CD4-positive, alpha-beta T cell treated with Interleukin-15 for 1 hour (primary cell): Measurements from ENCODE around the gene DDX1.

ENCODE experiments used
- DNase-seq: peaks from one replicate; pipeline ENCODE4 v3.0.0-alpha.2; 2020

Gene DDX1

DNA sequence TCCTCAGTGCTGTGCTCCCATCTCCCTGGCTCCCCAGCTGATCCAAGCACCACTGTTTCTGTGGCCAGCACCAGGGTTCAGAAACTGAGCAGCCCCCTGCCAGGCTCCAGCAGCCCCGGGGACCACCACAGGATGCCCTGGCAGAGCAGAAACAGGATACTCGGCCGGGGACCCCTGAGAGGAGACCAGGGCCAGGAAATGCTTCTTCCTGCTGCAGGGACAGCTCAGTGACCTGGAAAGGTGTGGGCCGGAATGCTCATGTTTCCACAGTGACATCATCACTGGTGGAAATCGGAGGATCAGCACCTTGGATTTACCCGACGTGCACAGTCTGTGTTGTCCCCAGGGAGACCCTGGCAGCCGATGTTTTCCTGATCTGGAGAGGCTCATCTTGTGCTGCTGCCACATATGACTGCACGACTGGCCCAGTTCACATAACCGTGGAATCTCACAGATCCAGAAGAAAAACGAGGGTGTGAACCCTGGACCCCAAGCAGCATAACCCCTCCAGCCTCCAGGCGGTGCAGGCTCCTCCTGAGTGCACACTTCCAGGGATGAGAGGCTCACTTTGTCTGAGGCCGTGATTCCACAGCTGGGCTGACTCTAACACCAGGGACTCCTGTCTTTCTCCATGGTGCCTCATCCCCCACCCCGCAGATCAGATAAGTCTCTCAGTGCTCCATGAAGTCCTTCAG lies 58.0 kb downstream of the DDX1 start:
- no peak for DNase-seq

DNA sequence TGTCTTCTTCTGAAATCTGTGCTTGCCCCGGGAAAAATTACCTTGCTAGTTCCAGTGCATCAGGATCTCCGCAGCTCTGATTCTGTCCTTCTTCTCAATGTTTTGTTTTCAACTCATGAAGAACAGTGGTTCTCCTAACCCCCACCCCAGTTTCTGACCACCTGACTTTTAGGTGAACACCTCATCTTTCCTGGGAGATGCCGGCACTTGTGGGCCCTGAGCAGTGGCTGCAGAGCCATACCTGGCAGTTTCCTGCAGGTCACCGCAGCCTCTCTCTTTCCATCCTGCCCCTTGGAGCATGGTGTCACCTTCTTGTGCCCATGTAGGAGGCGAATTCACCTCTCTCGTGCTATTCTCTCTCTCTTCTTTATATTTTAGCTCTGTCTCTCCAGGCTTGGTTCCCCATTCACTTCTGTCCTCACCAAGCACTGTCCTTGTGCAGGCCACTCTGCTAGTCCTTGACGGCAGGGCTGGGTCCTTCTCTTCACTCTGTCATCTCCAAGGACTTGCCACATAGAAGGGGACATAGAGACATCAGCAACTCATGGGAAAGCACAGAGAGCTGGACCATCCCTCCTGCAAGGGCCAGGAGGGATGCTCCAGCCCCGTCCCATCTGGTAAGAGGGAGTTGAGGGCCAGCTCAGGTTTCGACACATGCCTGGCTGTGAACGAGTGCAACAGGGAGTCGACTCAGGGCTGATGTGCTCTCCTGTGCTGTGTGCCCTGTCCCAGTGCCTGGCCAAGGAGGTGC lies 59.1 kb downstream of the DDX1 start:
- DNase-seq, result no peak

DNA sequence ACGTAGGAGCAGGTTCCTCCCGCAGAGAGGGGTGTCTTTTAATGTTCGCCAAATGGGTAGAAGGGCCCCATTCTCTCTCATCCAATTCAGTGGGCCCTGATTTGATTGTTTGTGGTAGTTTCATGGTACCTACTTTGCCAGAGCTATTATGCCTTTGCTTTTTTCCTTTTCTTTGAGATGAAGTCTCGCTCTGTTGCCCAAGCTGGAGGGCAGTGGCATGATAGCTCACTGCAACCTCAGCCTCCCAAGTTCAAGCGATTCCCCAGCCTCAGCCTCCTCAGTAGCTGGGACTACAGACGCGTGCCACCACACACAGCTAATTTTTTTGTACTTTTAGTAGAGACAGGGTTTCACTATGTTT lies 59.7 kb downstream of the DDX1 start:
- DNase-seq, result no peak

DNA sequence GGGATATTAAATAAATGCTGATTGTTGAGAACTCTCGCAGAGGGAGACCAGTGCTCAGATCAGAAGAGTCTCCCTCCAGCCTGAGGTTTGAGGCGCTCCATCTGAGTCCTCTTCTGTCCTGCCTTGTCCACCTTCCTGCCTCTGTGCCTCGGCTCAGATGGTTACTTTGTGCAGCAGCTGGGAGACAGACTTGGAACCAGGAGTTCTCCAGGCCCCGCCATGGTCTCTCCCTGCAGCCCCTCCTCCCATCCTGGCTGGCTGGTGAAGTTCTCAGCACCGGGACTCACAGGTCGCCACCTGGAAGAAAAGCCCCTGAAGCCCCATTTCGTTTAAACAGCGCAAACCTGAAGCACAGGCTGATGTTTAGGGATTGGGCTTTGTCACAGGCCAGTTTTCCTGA lies 60.6 kb downstream of the DDX1 start:
- DNase-seq, result no peak

DNA sequence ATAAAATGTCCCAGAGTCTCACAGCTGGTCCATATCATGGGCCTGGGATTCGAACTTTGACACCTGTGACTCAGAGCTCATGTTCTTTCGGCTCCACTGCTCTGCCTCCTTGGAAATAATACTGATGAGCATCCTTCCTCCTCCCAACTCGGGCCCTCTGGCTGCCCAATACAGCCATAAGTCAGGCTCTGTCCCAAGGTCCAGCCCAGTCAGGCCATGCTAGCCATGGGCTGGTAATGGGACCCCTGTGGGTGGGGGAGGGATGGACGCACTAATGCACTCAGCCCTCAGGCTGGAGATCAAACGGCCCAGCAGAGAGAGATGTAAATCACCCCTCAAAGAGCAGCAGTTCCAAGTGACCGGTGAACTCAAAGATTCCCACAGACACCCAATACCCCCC lies 61.1 kb downstream of the DDX1 start:
- no peak for DNase-seq

DNA sequence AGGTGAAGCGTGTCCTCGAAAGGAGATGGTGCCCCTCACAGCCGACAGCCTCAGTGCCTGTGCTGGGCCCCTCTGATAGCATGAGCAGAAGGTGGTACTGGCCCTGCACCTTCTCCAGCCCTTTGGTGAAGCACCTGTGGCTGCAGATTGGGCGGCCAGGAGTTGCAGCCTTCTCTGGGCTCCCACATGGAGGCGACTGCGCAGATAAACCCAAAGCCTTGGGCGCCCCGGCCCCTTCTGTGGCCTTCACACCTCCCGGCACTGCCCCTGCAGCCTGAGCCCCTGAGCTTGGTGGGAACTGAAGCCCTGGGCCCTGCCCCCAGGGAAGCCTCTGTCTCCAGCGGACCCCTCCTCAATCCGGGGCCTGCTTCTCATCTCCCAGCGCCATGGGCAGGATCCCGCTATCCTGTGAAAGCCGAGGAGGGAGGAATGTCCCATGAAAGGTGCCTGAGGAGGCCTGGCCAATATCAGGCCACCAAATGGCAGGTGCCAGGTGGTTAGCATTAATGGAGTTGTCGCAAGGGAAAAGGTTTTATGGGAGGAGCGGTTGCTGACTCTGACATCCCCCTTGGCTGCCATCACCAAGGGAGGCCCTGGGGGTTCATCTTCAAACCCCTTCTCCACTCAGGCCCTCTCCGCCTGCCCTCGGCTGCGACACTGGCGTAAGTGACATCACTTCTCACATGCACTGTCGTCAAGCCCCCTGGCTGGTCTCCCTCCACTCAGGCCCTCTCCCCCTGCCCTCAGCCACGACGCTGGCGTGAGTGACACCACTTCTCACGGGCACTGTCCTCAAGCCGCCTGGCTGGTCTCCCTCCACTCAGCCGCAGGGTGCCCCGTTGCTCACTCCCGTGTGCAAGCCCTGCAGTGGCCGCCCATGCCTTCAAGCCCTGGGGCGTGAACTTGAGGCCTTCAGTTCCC lies 62.4 kb downstream of the DDX1 start:
- no peak for DNase-seq

DNA sequence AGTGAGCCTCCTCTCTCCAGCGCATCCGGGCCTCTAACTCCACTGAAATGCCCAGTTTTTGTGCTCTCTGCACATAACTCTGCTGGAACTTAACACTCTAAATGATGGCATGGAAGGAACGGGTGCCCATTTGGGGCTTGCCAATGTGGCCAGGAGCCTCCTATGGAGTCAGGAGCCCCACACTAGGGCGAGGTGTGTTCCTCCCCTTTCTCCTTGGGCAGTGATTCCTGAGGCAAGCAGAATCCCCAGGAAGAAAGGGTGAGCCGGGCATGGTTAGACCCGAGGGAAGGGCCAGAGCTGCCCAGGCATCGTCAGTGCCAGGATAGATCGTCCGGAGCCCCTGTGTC lies 63.0 kb downstream of the DDX1 start:
- DNase-seq, result no peak

DNA sequence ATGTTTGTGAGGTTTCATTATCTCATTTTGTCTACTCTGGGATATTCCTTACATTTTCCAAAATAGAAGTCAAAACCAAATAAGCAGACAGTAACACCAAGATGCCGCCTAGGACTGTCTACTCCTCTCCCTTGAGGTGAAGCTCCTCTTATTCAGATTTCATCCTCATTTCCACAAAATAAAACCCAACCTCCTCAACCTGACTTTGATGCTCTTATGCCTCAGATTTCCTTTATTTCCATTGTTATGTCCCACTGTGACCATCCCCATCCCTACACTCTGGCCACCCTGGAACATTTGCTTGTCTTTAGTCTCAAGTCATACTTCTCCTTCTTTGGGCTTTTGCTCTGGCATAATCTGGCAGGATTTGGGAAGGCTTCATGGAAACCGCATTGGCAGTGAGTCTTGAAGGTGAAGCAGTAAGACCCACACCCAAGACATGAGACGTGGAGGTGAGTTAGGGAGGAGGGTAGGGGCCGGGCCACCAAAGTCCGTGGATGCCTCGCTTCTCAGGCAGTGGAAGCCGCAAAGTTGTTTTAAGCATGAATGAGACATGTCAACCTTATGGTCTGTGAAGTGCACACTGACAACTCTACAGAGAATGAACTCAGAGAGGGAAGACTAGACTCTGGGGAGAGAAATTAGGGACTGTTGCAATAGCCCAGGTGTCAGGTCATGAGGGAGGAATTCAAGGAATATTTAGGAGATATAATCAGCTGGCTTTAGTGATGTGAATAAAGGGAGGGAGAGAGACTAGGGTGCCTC lies 63.6 kb downstream of the DDX1 start:
- DNase-seq, result no peak

DNA sequence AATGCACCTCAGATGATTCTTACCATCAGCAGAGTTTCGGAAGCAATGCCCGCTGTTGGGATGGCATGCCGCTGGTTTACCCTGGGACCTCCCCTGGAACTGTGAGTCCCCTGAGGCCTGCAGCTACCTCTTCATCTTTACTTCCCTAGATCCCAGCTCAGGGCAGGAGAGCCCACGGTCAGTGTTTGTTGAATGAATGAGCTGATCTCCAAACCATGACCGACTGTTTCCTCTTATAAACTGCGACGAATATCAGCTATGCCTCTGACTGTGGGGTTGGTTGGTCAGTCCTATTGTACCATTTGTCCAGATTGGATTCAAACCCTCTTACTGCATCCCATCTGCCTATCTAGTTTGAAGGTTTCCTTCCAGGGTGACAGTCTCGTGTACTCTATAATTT lies 64.4 kb downstream of the DDX1 start:
- no peak for DNase-seq

DNA sequence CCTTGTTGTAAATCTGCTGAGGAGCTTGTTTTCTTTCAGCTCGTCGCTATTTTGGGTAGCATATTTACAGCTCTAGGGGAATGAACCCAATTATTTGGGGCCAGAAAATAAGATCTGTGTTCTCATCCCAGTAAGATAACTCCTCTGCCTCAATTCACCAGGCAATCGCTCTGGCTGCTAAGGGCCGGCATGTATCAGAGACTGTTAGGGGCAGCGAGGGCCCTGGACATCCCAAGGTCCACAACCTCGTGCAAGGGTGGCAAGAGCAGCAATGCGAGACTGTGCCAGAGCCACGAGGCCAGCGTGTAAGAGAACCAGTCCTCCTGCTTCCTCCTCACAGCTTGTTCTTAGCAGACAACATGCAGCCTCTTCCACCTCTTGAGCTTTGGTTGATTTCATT lies 66.1 kb downstream of the DDX1 start:
- DNase-seq, result no peak

DNA sequence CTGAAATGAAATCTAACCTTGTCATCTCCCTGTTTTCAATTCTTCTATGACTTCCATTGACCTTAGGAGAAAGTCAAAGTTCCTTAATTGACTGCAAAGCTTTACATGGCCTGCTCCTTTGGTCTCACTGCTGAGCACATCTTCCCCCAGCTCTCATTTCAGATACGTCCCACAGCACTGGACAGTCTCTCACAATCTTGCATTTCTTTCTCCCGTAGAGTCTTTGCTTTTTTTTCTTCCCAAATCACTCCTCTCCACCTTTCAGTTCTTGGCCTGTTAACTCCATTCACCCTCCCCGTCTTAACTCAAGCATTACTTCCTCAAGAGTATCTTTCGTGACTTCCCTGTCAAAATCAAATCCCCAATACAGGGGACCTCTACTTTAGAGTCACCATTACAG lies 67.2 kb downstream of the DDX1 start:
- DNase-seq, result no peak

DNA sequence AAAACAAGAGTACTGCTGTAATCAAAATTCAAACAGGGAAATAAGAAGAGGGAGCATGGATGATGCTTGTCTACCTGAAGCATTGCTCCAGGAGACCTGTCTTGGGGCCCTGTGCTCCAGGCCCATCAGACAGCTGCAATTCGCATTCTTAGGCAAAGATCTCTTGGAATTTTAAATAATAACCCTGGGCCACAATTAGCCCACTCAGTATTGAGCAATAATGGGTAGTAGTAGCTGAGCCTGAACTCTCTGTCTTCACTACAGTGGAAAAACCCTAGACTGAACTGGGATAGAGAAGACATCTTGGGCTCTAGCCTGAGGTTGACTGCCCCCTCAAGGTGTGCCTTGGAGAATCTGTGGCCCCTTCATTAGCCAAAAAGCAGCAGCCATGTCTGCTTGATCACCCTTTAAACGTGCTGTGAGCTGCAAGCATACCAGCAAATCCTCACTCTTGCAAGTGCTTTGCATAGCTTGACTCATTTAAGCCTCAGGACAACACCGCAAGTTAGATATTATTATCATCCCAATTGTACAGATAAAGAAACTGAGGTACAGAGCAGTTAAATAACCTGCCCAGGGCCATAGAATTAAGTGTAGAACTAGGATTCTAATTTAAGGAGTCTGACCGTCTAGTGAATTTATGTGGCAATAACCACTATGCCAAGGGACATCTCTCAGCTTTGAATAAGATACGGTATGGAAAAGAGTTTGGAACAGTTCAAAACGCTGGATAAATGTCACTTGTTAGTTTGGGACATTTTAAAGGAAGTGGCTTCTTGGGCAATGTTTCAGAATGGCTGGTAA lies 69.0 kb downstream of the DDX1 start:
- no peak for DNase-seq

DNA sequence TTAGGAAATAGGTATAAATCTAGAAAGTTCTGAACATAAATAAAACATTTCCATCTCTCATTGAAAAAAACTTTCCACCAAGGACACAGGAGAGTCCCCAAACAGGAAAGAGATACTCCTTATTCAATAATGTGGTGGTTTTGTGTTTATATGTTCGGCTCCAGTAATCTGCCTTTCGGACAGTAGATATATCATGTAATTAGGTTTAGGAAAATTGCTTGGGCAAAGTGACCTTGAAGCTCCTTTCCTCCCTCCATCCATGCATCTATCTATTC lies 69.6 kb downstream of the DDX1 start:
- DNase-seq, result no peak

DNA sequence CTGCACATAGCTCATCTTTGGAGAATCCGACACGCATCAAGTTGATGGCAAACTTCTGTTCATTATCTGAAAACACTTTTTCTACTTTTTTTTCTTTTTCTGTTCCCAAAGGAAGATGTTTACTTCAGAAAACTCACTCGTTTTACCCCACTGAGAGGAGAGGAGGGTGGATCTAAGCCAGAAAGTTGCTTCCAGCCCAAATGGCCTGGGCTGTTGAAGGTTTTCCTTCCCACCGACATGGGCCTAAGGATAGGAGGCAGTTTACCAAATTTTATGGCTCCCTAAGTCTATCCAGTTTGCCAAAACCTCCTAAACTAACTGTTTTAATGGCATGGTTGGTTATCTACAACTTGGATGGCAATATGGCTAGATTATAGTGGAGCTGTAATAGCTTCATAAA lies 70.4 kb downstream of the DDX1 start:
- no peak for DNase-seq

DNA sequence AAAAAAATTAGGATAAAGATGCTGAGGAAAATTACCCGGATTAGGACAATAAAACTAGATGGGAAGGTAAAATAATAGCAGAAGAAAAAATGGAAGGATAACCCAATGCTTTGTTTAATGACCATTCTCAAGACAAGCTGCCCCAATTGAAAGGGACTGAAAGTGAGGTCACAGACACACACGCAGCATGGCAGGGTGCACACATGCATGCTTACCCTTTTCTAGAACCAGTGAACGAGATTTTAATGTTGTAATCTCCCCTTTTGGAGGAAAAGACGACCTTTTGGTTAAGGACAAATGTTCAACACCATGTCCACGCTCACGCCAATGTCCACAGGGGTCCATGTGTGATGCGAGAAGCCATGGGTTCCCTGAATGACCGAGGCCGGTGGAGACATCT lies 70.9 kb downstream of the DDX1 start:
- no peak for DNase-seq

DNA sequence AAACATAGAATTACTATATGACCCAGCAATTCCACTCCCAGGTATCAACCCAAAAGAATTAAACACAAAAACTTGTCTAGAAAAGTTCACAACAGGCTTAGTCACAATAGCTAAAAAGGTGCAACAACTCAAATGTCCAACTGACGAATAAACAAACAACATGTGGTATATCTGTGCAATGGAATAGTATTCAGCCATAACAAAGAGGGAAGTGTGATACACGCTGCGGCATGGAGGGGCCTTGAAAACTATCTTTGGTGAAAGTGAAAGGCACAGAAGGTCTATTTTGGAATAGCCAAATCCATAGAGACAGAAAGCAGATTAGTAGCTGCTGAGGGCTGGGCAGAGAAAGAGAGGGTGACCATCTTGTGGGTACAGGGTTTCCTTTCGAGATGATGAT lies 72.1 kb downstream of the DDX1 start:
- DNase-seq, result no peak

DNA sequence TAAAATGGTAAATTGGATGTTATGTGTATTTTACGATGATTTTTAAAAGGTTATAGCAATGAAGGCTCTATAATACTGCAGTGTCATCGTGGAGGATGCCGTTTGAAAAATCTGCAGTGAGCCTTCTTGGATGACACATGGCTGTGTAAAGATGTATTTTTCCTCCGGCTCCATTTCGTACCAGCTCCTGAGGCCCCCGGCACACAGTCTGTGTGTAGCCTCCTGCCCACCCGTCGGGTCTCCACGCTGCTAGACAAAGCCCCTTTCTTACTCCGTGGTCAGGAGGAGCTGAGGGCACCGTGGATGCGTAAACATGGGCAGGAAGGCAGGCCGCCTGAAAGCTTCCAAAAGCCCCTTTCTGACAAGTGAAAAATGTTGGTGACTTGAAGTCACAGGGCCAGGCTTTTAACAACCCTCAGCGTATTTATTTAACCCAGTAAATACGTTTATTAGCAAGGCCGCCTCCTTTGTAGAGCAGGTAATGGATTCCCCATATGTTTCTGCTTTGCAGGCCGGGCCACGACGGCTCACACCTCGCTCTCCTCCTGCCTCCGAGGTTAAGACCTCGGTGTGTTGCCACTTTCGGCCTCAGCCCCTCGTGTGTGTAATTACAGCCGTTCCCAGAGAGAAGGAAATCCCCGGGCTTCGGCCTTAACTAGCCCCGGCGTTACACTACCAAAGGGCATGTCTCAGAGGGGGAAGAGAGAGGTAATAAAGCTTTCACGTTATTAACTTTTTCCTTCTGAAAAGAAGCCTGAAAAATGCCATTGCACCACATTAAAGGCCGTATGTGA lies 72.8 kb downstream of the DDX1 start:
- no peak for DNase-seq

DNA sequence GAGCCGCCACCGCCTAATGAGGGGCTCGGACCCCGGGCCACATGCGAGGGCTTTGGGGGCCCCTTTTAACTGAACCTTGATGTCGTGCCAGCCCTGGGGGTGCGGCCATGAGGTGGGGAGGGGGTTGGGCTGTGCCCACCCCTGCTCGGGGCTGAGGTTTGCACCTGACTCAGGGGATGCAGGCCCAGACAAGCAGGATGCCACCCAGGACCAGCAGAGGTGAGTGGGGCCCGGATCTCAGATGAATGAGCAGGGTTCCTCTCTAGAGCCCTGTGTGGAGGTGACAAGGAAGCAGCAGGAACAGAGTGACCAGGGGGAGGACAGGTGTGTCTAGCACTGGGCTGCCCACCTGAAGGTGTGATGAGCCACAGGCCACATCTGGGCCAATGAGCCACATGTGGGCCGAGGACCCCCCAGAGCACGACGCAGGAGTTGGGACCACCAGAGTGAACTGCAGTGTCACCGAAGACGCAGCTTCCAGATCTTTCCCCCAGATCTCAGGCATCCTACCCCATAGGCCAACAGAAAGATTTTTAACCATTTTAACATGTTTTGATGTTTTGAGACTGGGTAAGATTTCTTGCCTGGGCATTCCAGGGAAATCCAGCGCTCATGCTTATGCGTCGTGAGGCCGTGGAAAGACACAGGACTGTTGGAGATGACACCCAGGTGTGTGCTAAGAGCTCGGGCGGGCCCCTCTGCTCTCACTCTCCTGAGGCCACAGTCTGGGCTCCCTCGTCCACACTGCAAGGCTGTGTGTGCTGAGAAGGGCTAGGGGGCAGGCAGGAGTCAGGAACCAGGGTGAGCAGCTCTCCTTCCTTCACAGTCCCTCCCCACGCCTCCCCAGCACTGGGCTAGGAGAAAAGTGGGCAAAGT lies 73.6 kb downstream of the DDX1 start:
- DNase-seq, result no peak

DNA sequence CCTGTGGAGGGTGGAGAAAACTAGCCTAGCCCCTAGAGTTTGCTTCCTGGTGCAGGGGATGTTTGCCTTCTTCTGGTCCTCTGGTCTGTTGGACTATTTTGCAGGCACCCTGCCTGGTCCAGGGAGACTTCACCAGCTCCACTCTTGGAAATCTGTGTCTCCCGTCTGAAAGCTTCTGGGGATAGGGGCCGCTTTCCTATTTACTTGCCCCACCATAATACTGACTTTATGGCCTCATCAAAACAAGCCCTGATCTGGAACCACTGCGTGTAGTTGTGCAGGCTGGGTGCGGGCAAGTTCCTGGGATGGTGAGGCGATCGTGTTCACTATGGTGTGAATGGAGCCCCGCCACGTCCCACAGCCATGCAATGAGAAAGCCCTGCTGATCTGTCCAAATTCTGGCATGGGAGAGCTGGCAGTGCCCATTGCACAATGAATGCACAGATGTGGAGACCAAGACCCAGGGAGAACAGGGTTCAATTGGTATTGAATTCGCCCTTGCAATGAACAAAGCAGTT lies 74.3 kb downstream of the DDX1 start:
- DNase-seq, result no peak
